ENCODE data around the gene CCL27.
"Not testable (repeated sequence)": the region's sequence is repeated elsewhere in the genome, so short reads cannot be mapped to it uniquely, and the experiment has no call there.

CCL27 gene

DNA sequence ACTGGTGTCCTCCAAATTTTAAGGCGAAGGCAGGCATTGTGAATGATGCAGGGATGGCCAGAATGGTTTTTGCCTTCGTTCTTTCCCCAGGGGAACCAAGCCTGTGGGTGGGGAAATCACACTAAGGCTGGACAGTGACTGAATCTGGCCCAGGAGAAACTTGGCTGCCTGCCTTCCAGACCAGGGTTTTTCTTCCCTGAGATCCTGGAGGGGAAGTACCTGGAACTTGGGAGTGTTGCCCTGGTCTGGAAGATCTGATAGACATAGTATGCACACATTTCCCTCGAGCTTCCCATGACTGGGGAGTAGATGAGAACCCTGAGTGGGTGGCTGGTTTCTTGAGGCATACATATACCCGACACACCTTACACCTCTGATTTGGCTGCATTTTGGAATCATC lies 11.1 kb downstream of the CCL27 start:
- H3K27me3 Mint-ChIP-seq: no peaks in the 10 kb centered on the region
- no peak overlapping the region for H3K4me3 Mint-ChIP-seq
- ATAC-seq (replicated peaks): no peak
- peaks cover 27 to 35% of the 10 kb centered on the region in 2 donors for H3K36me3 Mint-ChIP-seq
- H3K4me1 Mint-ChIP-seq: peaks cover 28 to 60% of the 10 kb centered on the region in 2 donors
- H3K9me3 Mint-ChIP-seq: no peaks in the 10 kb centered on the region
- DNase-seq: no peak
- no peak overlapping the region for H3K27ac Mint-ChIP-seq

DNA sequence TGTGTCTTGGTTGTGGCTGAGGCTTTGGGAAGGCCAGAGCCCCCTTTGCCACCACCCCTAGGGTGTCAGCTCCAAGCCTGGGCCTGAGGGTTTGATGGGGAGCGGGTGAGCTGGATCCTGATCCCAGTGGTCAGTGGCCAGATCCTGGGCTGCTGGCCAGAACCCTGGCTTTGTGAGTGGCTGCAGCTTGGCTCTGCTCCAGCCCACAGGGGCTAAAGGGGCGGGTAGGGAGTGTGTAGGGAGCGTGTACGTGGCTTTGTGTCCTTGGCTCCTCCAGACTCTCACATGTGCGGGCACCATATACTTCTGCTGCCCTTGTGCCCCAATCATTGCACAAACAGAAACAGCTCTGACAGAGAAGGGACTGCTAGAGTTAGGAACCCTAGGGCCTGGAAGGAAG lies 11.6 kb downstream of the CCL27 start:
- no peak overlapping the region for H3K4me3 Mint-ChIP-seq
- H3K27ac Mint-ChIP-seq: no peak overlapping the region
- H3K9me3 Mint-ChIP-seq: no peaks in the 10 kb centered on the region
- no peak for ATAC-seq (replicated peaks)
- peaks cover 27 to 35% of the 10 kb centered on the region in 2 donors for H3K36me3 Mint-ChIP-seq
- peaks cover 31 to 64% of the 10 kb centered on the region in 2 donors for H3K4me1 Mint-ChIP-seq
- no peak for DNase-seq
- no peaks in the 10 kb centered on the region for H3K27me3 Mint-ChIP-seq

GRCh38 chr9:34648673-34649072 lies 13.8 kb downstream of the CCL27 start:
- no peak for ATAC-seq (replicated peaks)
- DNase-seq: no peak
- Mint-ChIP-seq H3K9me3 (no peaks in the 10 kb centered on the region), H3K36me3 (peaks cover 27 to 28% of the 10 kb centered on the region in 2 donors), H3K4me3 (peak overlapping the region in 1 of 2 donors; percentile 46), H3K27me3 (no peaks in the 10 kb centered on the region), H3K27ac (no peak overlapping the region), H3K4me1 (peaks cover 31 to 64% of the 10 kb centered on the region in 2 donors)

GRCh38 chr9:34647651-34648050 lies 14.8 kb downstream of the CCL27 start:
- H3K27ac Mint-ChIP-seq: peak overlapping the region; percentile 88
- DNase-seq (no peak), ATAC-seq (replicated peaks) (no peak)
- no peaks in the 10 kb centered on the region for H3K9me3 Mint-ChIP-seq
- peaks cover 26 to 57% of the 10 kb centered on the region in 2 donors for H3K4me1 Mint-ChIP-seq
- no peaks in the 10 kb centered on the region for H3K27me3 Mint-ChIP-seq
- peaks cover 24 to 28% of the 10 kb centered on the region in 2 donors for H3K36me3 Mint-ChIP-seq
- peak overlapping the region; percentile 88 to 95 for H3K4me3 Mint-ChIP-seq

- peak overlapping the region; percentile 88 to 95 for H3K4me3 Mint-ChIP-seq
- H3K27ac Mint-ChIP-seq: peak overlapping the region; percentile 88
- no peak for DNase-seq
- peaks cover 24 to 26% of the 10 kb centered on the region in 2 donors for H3K36me3 Mint-ChIP-seq
- ATAC-seq (replicated peaks): no peak
- no peaks in the 10 kb centered on the region for H3K9me3 Mint-ChIP-seq
- no peaks in the 10 kb centered on the region for H3K27me3 Mint-ChIP-seq
- H3K4me1 Mint-ChIP-seq: peaks cover 22 to 51% of the 10 kb centered on the region in 2 donors
These were observed 15.4 kb downstream of the CCL27 start for GRCh38 chr9:34647084-34647403.

DNA sequence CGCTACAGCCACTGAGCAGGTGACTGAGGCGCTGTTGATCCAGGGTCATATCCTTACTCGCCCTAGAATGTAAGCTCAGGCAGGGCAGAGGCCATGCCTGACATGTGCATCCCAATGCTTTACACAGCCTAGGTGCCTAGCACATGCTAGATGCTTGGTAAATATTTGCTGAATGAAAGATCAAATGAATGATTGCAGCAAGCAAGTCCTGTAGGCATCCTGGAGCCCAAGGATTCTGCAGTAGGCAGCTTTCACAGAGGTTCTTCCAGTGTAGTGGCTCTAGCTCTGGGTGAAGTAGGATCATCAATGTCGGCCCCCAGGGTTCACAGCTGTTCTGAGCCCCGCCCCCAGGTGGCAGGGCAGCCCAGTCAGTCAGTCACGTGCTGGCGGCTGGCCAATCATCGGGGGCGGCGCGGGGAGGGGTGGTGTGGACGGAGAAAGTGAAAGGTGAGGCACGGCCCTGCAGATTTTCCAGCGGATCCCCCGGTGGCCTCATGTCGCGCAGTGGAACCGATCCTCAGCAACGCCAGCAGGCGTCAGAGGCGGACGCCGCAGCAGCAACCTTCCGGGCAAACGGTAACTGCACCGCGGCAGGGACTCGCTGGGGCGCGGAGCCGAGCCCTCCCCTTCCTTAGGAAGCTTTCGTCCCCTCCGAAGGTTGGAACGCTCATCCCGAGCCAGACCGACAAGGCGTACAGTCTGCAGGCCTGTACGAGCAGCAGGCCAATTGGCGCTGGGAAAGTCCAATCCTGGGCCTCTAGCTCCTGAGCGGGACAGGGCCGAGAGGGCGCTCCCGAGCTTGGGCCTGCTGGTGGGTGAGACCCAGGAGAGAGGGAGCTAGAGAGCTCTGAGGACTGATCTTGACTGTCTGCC lies 16.0 kb downstream of the CCL27 start, which contains the start of gene GALT:
Gene GALT (plus strand): TSS at position 465 of the 873 bp plus-strand sequence. CDS start 30 bp downstream, at position 495.
- peak within 1 kb of the TSS; percentile 88 to 95 for H3K4me3 Mint-ChIP-seq
- peaks cover 22 to 45% of the 10 kb centered on the region in 2 donors for H3K4me1 Mint-ChIP-seq
- no peaks in the 10 kb centered on the region for H3K27me3 Mint-ChIP-seq
- DNase-seq (peak; percentile 88), ATAC-seq (replicated peaks) (peak; percentile 91 to 92)
- no peaks in the 10 kb centered on the region for H3K9me3 Mint-ChIP-seq
- peaks cover 22 to 26% of the 10 kb centered on the region in 2 donors for H3K36me3 Mint-ChIP-seq
- H3K27ac Mint-ChIP-seq: peak within 1 kb of the TSS; percentile 88

DNA sequence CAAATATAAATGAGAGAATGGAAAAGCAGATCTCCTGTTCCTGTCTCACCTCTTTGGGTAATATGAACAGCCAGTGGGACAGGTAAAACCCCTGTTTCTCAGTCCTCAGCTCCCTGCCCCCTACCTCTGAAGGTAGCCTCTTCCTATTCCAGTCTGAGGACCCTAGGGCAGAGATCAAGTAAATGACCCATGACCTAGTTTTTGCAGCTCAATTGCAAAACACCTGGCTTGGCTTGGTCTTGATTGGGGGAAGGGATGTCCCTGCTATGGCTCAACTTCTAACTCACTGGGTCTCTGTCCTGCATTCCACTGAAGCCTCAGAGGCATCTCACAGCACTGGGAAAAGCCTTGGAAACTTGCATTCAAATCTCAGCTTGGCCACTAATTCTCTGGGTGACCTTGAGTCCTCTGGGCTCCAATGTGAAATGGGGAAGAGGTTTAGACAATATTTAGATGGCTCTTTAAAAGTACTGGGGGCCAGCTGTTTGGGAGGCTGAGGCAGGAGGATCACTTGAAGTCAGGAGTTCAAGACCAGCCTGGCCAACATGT lies 17.6 kb downstream of the CCL27 start:
- H3K4me3 Mint-ChIP-seq: no peak overlapping the region
- H3K4me1 Mint-ChIP-seq: peaks cover 22 to 35% of the 10 kb centered on the region in 2 donors
- no peak overlapping the region for H3K27ac Mint-ChIP-seq
- H3K36me3 Mint-ChIP-seq: peaks cover 19 to 25% of the 10 kb centered on the region in 2 donors
- ATAC-seq (replicated peaks) (no peak), DNase-seq (no peak)
- H3K27me3 Mint-ChIP-seq: no peaks in the 10 kb centered on the region
- H3K9me3 Mint-ChIP-seq: no peaks in the 10 kb centered on the region

DNA sequence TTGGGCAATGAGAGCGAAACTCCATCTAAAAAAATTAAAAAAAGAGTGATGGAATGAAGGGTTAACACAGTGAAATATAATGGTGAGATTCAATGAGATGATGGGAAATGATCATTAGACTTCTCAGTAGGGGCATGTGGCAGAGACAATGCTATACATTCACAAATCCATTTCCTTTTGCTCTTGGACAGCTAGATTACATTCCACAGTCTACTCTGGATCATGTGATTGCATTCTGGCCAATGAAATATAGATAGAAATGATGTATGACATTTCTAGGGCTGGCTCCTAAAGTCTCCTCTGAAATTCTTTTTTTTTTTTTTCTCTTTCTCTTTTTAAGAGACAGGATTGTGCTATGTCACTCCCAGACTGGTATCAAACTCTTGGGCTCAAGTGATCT lies 19.8 kb downstream of the CCL27 start:
- H3K4me1 Mint-ChIP-seq: peaks cover 18 to 22% of the 10 kb centered on the region in 2 donors
- DNase-seq: no peak
- H3K9me3 Mint-ChIP-seq: no peaks in the 10 kb centered on the region
- no peaks in the 10 kb centered on the region for H3K27me3 Mint-ChIP-seq
- ATAC-seq (replicated peaks): no peak
- H3K27ac Mint-ChIP-seq: no peak overlapping the region
- peaks cover 0 to 4% of the 10 kb centered on the region in 2 donors for H3K36me3 Mint-ChIP-seq
- no peak overlapping the region for H3K4me3 Mint-ChIP-seq

- not testable (repeated sequence) for H3K27ac Mint-ChIP-seq; ATAC-seq (replicated peaks); H3K4me3 Mint-ChIP-seq; DNase-seq; H3K9me3 Mint-ChIP-seq; H3K27me3 Mint-ChIP-seq
- peaks cover 22 to 34% of the 10 kb centered on the region in 2 donors for H3K4me1 Mint-ChIP-seq
- peaks cover 10 to 20% of the 10 kb centered on the region in 2 donors for H3K36me3 Mint-ChIP-seq
These were observed 23.1 kb downstream of the CCL27 start for GRCh38 chr9:34639322-34639721.

- peaks cover 26 to 41% of the 10 kb centered on the region in 2 donors for H3K4me1 Mint-ChIP-seq
- DNase-seq (no peak), ATAC-seq (replicated peaks) (no peak)
- peak overlapping the region; percentile 88 to 93 for H3K4me3 Mint-ChIP-seq
- H3K27ac Mint-ChIP-seq: peak overlapping the region; percentile 95
- no peaks in the 10 kb centered on the region for H3K9me3 Mint-ChIP-seq
- H3K27me3 Mint-ChIP-seq: no peaks in the 10 kb centered on the region
- H3K36me3 Mint-ChIP-seq: peaks cover 10 to 26% of the 10 kb centered on the region in 2 donors
These were observed 24.4 kb downstream of the CCL27 start for GRCh38 chr9:34638138-34638445.

- Mint-ChIP-seq H3K4me3 (peak within 1 kb of the TSS; percentile 88 to 93), H3K36me3 (peaks cover 12 to 29% of the 10 kb centered on the region in 2 donors), H3K27ac (peak within 1 kb of the TSS; percentile 95), H3K27me3 (no peaks in the 10 kb centered on the region), H3K9me3 (no peaks in the 10 kb centered on the region), H3K4me1 (peaks cover 26 to 41% of the 10 kb centered on the region in 2 donors)
- ATAC-seq (replicated peaks) (peak; percentile 92 to 94), DNase-seq (peak; percentile 92)
These were observed 24.9 kb downstream of the CCL27 start, which contains the start of gene SIGMAR1 for GRCh38 chr9:34637356-34638137. Gene SIGMAR1 (minus strand): TSS chr9:34637787. CDS start chr9:34637697, 90 bp downstream.

DNA sequence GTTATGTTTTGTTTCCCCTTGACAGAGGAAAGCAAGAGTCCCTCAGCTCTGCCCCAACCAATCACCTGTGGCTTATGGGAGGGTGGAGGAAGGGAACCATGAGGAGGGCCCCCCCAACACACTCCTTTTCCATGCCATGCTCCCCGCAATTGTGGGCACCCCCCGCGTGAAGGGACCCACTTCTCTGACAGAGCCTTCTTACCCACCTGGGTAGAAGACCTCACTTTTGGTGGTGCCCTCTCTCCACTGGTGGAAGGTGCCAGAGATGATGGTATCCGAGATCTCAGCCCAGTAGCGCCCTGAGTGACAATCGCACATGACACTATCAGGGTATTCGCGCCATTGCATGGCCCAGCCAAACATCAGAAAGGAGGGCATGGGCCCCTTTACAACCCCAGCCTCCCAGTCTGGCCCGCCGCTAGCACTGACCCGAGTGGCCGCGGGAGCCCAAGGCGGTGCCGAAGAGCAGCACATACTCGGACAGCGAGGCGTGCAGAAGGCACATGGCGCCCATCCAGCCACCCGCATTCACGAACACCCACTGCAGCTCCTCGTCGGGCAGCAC lies 25.6 kb downstream of the CCL27 start:
- ATAC-seq (replicated peaks) (peak in 1 of 2 donors; percentile 29), DNase-seq (no peak)
- peaks cover 26 to 41% of the 10 kb centered on the region in 2 donors for H3K4me1 Mint-ChIP-seq
- H3K36me3 Mint-ChIP-seq: peaks cover 12 to 36% of the 10 kb centered on the region in 2 donors
- no peaks in the 10 kb centered on the region for H3K27me3 Mint-ChIP-seq
- peak overlapping the region; percentile 88 to 93 for H3K4me3 Mint-ChIP-seq
- peak overlapping the region; percentile 83 for H3K27ac Mint-ChIP-seq
- H3K9me3 Mint-ChIP-seq: no peaks in the 10 kb centered on the region

DNA sequence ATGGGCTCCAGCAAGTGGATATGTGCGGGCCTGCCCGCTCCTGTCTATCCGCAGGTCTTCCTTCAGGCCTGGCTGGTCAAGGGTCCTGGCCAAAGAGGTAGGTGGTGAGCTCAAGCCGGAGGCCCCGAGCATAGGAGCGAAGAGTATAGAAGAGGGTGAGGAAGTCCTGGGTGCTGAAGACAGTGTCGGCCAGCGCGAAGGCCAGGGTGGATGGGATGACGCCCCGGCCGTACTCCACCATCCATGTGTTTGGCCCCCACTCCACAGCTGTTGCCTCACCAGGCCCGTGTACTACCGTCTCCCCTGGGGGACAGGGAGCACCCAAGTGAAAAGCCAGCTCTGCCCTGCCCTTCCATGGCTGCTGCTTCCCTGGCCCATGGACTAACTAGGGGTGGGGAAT lies 26.9 kb downstream of the CCL27 start:
- ATAC-seq (replicated peaks) (no peak), DNase-seq (no peak)
- Mint-ChIP-seq H3K36me3 (peaks cover 12 to 36% of the 10 kb centered on the region in 2 donors), H3K27ac (no peak overlapping the region), H3K9me3 (no peaks in the 10 kb centered on the region), H3K4me3 (peak overlapping the region; percentile 61 to 63), H3K27me3 (peaks cover 4 to 5% of the 10 kb centered on the region in 2 donors), H3K4me1 (peaks cover 27 to 41% of the 10 kb centered on the region in 2 donors)

Measured in stimulated activated naive B cell treated with anti-CD40 and anti-IgM and Interleukin-4, amounts not matched to agents 10 μg/mL and 1 μg/mL and 100 μg/mL, for 72 hours (primary cell).